Transverse colon (tissue), 4 donors: Measurements from ENCODE around the gene CFAP107. TPM values are rescaled to one million over a fixed set of nuclear protein-coding genes. Genes with fewer than 3 reads are reported as not detected.
"Not testable (repeated sequence)": the region's sequence is repeated elsewhere in the genome, so short reads cannot be mapped to it uniquely, and the experiment has no call there.

ENCODE experiments used
- DNase-seq: peaks from one replicate; pipeline ENCODE4 v3.0.0-alpha.2; 2019
- H3K27ac ChIP-seq, 4 donors: fragments of 200-600 bp; sonication (generic); 2 replicates each; pipeline ENCODE4 v1.5.1; 2016 to 2018; ENCODE audit warnings: inconsistent platforms in 4 of 4
- H3K27me3 ChIP-seq: fragments of 200-600 bp; sonication (generic); 2 replicates; pipeline ENCODE4 v1.5.1; 2017; ENCODE audit warnings: inconsistent platforms
- H3K36me3 ChIP-seq, 4 donors: fragments of 200-600 bp; sonication (generic); 2 replicates each; pipeline ENCODE4 v1.5.1; 2017 to 2019; ENCODE audit warnings: inconsistent platforms in 4 of 4
- H3K4me1 ChIP-seq, 4 donors: fragments of 200-600 bp; sonication (generic); 2 replicates each; pipeline ENCODE4 v1.5.1; 2017 to 2020; ENCODE audit warnings: inconsistent platforms in 4 of 4
- H3K4me3 ChIP-seq, 4 donors: fragments of 200-600 bp; sonication (generic); 1 replicate in 1 of 4; 2 replicates in 3 of 4; pipeline versions ENCODE4 v1.5.1 to v1.6.1; 2017 to 2019; ENCODE audit warnings: inconsistent platforms in 4 of 4
- H3K9me3 ChIP-seq, 2 donors: fragments of 200-600 bp; sonication (generic); 2 replicates each; pipeline ENCODE4 v1.5.1; 2017 to 2019; ENCODE audit warnings: inconsistent platforms in 2 of 2
- EP300 ChIP-seq: sonication (generic); formaldehyde crosslinking; IDR thresholded peaks from one replicate; pipeline ENCODE4 v1.6.1; 2017; ENCODE audit warnings: antibody characterized with exemption, low read depth
- POLR2A ChIP-seq: fragments of 450-650 bp; IDR thresholded peaks from one replicate; pipeline ENCODE4 v1.6.1; 2016; ENCODE audit warnings: antibody characterized with exemption, mild to moderate bottlenecking, moderate library complexity
- POLR2AphosphoS5 ChIP-seq, 3 donors: sonication (generic); formaldehyde crosslinking; IDR thresholded peaks; one replicate each; pipeline ENCODE4 v1.6.1; 2016; ENCODE audit warnings: antibody characterized with exemption in 3 of 3
- WGBS, 2 donors: methylation state at CpG; one replicate each; pipeline ENCODE4 v1.1.5; 2018; ENCODE audit warnings: low coverage in 1 of 2; 5-methylcytosine and 5-hydroxymethylcytosine counted together
- in situ Hi-C, 4 donors: fragments of 200-750 bp; cut with MboI; loops; one replicate each; pipeline versions ENCODE4 v1.15.0 to v1.15.1; 2017; ENCODE audit warnings: low sequenced_read_pairs in 3 of 4, low pct_ligation_motif_present in 1 of 4, low pct_unique_long_range_greater_than_20kb in 1 of 4
- intact Hi-C: fragments of 100-400 bp; cut with DNase I; formaldehyde crosslinking; loops from one replicate; pipeline ENCODE4 v1.15.1; 2023; ENCODE audit warnings: low total_unique reads
- total RNA-seq, 4 donors: library from RNA; depleted of rRNA; stranded (reverse); fragments of >200 nt; gene quantifications; one replicate each; pipeline ENCODE4 v1.1.0, GENCODE V29; 2016
- TF ChIP-seq, protein P1 (sequence below), 5 experiments: fragments of 200-600 bp in 3 of 5; fragments of 450-650 bp in 2 of 5; sonication (generic) in 3 of 5; IDR thresholded peaks; 1 replicate in 2 of 5; 2 replicates in 3 of 5; pipeline ENCODE4 v1.5.1; 2016 to 2017; ENCODE audit warnings: antibody characterized with exemption in 5 of 5, inconsistent platforms in 3 of 5, mild to moderate bottlenecking in 2 of 5, moderate library complexity in 1 of 5

The CFAP107 gene
- total RNA-seq, 4 donors from 2014 or later, result not detected

- in situ Hi-C loops, result no loop called here
Observed at GRCh38 chr1:12778061-12778460, 32.1 kb downstream of the CFAP107 start.

DNA sequence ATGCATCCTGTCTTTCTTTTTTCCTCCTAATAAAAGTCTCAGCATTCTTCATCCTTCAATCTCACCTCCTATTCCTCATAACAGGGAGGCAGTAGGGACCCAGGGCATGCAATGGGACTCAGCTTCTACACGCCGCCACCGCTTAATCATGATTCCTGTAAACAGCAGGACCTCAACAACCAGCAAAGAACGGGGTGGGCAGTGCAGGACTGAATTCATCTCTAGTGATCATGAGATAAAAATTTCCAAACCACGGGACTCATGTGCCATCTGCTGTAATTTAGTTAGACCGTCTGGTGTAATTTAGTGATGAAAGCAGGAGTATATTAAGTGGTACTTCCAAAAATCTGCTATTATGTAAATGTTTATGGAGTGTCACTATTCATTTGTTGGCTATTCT, 32.9 kb downstream of the CFAP107 start:
- in situ Hi-C loops (no loop called here), intact Hi-C loops (no loop called here)
- DNase-seq, result no peak
- no peaks in the 10 kb centered on the region for H3K36me3 ChIP-seq
- no peak for TF ChIP-seq POLR2AphosphoS5 (IDR thresholded peaks at IDR 0.05)
- TF ChIP-seq, protein P1, sequence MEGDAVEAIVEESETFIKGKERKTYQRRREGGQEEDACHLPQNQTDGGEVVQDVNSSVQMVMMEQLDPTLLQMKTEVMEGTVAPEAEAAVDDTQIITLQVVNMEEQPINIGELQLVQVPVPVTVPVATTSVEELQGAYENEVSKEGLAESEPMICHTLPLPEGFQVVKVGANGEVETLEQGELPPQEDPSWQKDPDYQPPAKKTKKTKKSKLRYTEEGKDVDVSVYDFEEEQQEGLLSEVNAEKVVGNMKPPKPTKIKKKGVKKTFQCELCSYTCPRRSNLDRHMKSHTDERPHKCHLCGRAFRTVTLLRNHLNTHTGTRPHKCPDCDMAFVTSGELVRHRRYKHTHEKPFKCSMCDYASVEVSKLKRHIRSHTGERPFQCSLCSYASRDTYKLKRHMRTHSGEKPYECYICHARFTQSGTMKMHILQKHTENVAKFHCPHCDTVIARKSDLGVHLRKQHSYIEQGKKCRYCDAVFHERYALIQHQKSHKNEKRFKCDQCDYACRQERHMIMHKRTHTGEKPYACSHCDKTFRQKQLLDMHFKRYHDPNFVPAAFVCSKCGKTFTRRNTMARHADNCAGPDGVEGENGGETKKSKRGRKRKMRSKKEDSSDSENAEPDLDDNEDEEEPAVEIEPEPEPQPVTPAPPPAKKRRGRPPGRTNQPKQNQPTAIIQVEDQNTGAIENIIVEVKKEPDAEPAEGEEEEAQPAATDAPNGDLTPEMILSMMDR (IDR thresholded peaks at IDR 0.05), result no peak
- TF ChIP-seq EP300, result no peak
- no peak for TF ChIP-seq POLR2A
- H3K27me3 ChIP-seq, result no peaks in the 10 kb centered on the region
- peaks cover 1 to 3% of the 10 kb centered on the region in 2 donors for H3K9me3 ChIP-seq
- no peak overlapping the region for H3K4me3 ChIP-seq
- no peaks in the 10 kb centered on the region for H3K4me1 ChIP-seq
- 76 to 100% methylated on average over 1 to 6 of the region's 6 CpGs for WGBS, 2 donors
- no peak overlapping the region for H3K27ac ChIP-seq

More at GRCh38 chr1:12778061-12778460, 32.1 kb downstream of the CFAP107 start:
- H3K27ac ChIP-seq, result no peak overlapping the region
- H3K36me3 ChIP-seq, result no peaks in the 10 kb centered on the region
- no peaks in the 10 kb centered on the region for H3K9me3 ChIP-seq
- no peaks in the 10 kb centered on the region for H3K27me3 ChIP-seq
- H3K4me1 ChIP-seq, result no peaks in the 10 kb centered on the region
- intact Hi-C loops, result no loop called here
- no peak for DNase-seq
- no peak overlapping the region for H3K4me3 ChIP-seq
- no peak for TF ChIP-seq POLR2A
- no peak for TF ChIP-seq EP300
- TF ChIP-seq POLR2AphosphoS5 (IDR thresholded peaks at IDR 0.05), result no peak
- TF ChIP-seq, protein P1 (IDR thresholded peaks at IDR 0.05), result no peak
- WGBS, 2 donors, result 33 to 68% methylated on average over 1 to 4 of the region's 4 CpGs

DNA sequence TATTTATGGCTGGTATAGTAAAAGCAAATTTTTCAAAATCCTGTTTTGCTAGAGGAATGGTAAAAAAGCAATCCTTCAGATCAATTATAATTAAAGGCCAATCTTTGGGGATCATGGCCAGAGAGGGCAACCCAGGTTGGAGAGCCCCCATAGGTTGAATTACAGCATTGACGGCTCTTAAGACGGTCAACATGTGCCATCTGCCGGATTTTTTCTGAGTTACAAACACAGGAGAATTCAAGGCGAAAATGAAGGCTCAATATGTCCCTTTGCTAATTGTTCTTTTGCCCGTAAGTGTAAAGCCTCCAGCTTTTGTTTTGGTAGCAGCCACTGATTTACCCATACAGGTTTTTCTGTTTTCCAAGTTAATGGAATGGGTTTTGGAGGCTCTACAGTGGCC, 35.5 kb downstream of the CFAP107 start:
- 51% methylated on average over 5 of the region's 5 CpGs; no CpG with 5 or more reads in 1 of the 2 donors for WGBS, 2 donors
- intact Hi-C loops, H3K4me3 ChIP-seq, in situ Hi-C loops, H3K27ac ChIP-seq, H3K27me3 ChIP-seq, H3K36me3 ChIP-seq, DNase-seq, H3K4me1 ChIP-seq: not testable (repeated sequence)
- H3K9me3 ChIP-seq, result peaks cover 3 to 13% of the 10 kb centered on the region in 2 donors

GRCh38 chr1:12783783-12784182, 37.8 kb downstream of the CFAP107 start:
- peaks cover 3 to 13% of the 10 kb centered on the region in 2 donors for H3K9me3 ChIP-seq
- H3K27ac ChIP-seq, intact Hi-C loops, in situ Hi-C loops, H3K4me1 ChIP-seq, H3K4me3 ChIP-seq, H3K36me3 ChIP-seq, DNase-seq, H3K27me3 ChIP-seq: not testable (repeated sequence)
- 52% methylated on average over 6 of the region's 7 CpGs; no CpG with 5 or more reads in 1 of the 2 donors for WGBS, 2 donors

- in situ Hi-C loops, H3K27ac ChIP-seq, intact Hi-C loops: not testable (repeated sequence)
Observed at GRCh38 chr1:12784729-12785128, 38.7 kb downstream of the CFAP107 start.

DNA sequence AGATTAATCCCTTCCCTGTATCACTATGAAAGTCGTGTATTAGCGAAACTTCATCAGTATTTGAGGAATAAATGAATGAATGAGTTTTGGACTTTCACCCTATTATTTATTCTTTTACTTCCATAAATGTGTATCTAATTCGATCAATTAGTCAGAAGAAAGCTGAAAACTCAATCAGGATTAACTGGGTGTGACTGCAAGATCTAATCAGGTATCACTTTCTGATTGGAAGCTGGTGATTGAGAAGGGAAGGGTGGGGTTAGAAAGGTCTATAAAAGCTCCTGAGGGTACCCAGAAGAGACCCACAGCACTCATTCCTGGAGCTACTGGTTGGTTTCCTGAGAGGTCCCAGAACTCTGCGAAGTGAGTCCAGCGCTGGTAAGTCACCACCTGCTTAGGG, 45.1 kb downstream of the CFAP107 start, which contains the start of gene PRAMEF1:
Gene PRAMEF1 (plus strand): TSS at position 301 of the 400 bp plus-strand sequence. CDS start 1,831 bp downstream, outside the sequence.
- H3K4me1 ChIP-seq, intact Hi-C loops, H3K9me3 ChIP-seq, DNase-seq, in situ Hi-C loops, H3K4me3 ChIP-seq, H3K27ac ChIP-seq, H3K27me3 ChIP-seq, H3K36me3 ChIP-seq: not testable (repeated sequence)
- WGBS, 2 donors, result 76% methylated on average over 3 of the region's 5 CpGs; no CpG with 5 or more reads in 1 of the 2 donors

More at GRCh38 chr1:12784729-12785128, 38.7 kb downstream of the CFAP107 start:
- 85 to 91% methylated on average over 7 to 8 of the region's 8 CpGs for WGBS, 2 donors
- H3K36me3 ChIP-seq, H3K4me1 ChIP-seq, H3K4me3 ChIP-seq, H3K27me3 ChIP-seq, DNase-seq: not testable (repeated sequence)
- peaks cover 3 to 13% of the 10 kb centered on the region in 2 donors for H3K9me3 ChIP-seq
